ENCODE data around the gene CIP2A. TPM values are rescaled to one million over a fixed set of nuclear protein-coding genes. Genes with fewer than 3 reads are reported as not detected.

Gene CIP2A
- total and polyA plus RNA-seq, 2 of the 4 experiments (the other 2 are of a cell fraction): 8.5 to 27.8 TPM

DNA sequence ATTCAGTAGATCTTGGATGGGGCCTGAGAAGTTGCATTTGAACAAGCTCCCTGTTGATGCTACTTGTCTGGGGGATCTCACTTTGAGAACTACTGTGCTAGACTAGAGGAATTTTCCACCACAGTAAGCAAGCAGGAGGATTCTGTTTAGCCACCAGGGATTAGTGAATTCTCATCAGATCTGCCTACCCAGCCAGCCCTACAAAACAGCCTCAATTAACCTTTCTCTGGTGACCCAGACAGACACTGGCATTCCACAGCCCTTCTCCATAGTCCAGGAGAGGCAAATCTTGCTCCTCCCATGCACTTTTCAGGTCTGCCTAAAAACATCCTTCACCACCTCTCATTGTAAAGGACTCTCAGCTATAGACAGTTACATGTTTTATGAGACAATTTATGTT is 62.1 kb downstream of the CIP2A start:
- no peaks in the 10 kb centered on the region for H4K20me1 ChIP-seq (ENCODE audit: insufficient read depth, low read length)
- H3K9ac ChIP-seq (ENCODE audit: low read depth, low read length): no peak overlapping the region
- DNase-seq (no peak), ATAC-seq (ENCODE audit: low read depth) (no peak)
- H2BK5ac ChIP-seq (ENCODE audit: low read depth, low read length, poor library complexity, severe bottlenecking): no peak overlapping the region
- H3K18ac ChIP-seq (ENCODE audit: low read depth, low read length): no peak overlapping the region
- H3K4ac ChIP-seq (ENCODE audit: low read depth, low read length): no peak overlapping the region
- in situ Hi-C loops (cut with MboI; ENCODE audit: low sequenced_read_pairs) (no loop called here), intact Hi-C loops (cut with micrococcal nuclease) (no loop called here), dilution Hi-C loops (cut with HindIII; ENCODE audit: low sequenced_read_pairs, unreplicated experiment) (no loop called here)
- H4K8ac ChIP-seq (ENCODE audit: low read depth in 2 of 2, low read length in 2 of 2): no peak overlapping the region
- H2AK5ac ChIP-seq (ENCODE audit: low read depth, low read length): no peak overlapping the region
- H3K36me3 ChIP-seq (ENCODE audit: control insufficient read depth, insufficient read depth, low read length): no peaks in the 10 kb centered on the region
- no peak overlapping the region for H2BK15ac ChIP-seq (ENCODE audit: low read depth, low read length)
- H3K79me1 ChIP-seq (ENCODE audit: low read depth in 1 of 2, low read length in 2 of 2): no peaks in the 10 kb centered on the region
- H4K5ac ChIP-seq (ENCODE audit: low read depth, low read length): no peak overlapping the region
- H3K56ac ChIP-seq (ENCODE audit: extremely low read depth, insufficient read depth, low read length): no peak overlapping the region
- H3K23ac ChIP-seq (ENCODE audit: low read depth, low read length): no peak overlapping the region
- POLR2A ChIA-PET (ENCODE audit: unreplicated experiment): no interaction called here
- H3K9me1 ChIP-seq (ENCODE audit: insufficient read depth, low read length): no peaks in the 10 kb centered on the region
- H3K4me3 ChIP-seq (ENCODE audit: insufficient read depth, low read depth, low read length): no peak overlapping the region
- H3K27me3 ChIP-seq (ENCODE audit: control insufficient read depth, insufficient read depth, low read length): no peaks in the 10 kb centered on the region; the same call in 1 of the 2 replicates
- BruUV-seq (replicated peaks): no TSS peak
- TF ChIP-seq NFE2L2 (IDR thresholded peaks at IDR 0.05; ENCODE audit: low read depth, low read length) (no peak), RAD21 (IDR thresholded peaks at IDR 0.05; ENCODE audit: low read length) (no peak), MXI1 (IDR thresholded peaks at IDR 0.05; ENCODE audit: borderline replicate concordance, low read depth, low read length) (no peak), BHLHE40 (IDR thresholded peaks at IDR 0.05; ENCODE audit: low read depth, low read length) (no peak), RCOR1 (IDR thresholded peaks at IDR 0.05; ENCODE audit: insufficient replicate concordance, low read length) (no peak), CHD1 (IDR thresholded peaks at IDR 0.05; ENCODE audit: low read depth, low read length) (no peak), FOS (IDR thresholded peaks at IDR 0.05; ENCODE audit: low read depth, low read length) (no peak), RFX5 (IDR thresholded peaks at IDR 0.05; ENCODE audit: low read depth, low read length) (no peak), CEBPB (IDR thresholded peaks at IDR 0.05; ENCODE audit: low read depth, low read length) (no peak), POLR2A (IDR thresholded peaks at IDR 0.05; ENCODE audit: low read depth, low read length) (no peak), MAZ (IDR thresholded peaks at IDR 0.05; ENCODE audit: borderline replicate concordance, low read depth, low read length) (no peak), CTCF (conservative IDR thresholded peaks at IDR 0.05; ENCODE audit: low read depth, low read length) (no peak), SMC3 (IDR thresholded peaks at IDR 0.05; ENCODE audit: low read depth, low read length) (no peak)
- TF ChIP-seq, protein P1, sequence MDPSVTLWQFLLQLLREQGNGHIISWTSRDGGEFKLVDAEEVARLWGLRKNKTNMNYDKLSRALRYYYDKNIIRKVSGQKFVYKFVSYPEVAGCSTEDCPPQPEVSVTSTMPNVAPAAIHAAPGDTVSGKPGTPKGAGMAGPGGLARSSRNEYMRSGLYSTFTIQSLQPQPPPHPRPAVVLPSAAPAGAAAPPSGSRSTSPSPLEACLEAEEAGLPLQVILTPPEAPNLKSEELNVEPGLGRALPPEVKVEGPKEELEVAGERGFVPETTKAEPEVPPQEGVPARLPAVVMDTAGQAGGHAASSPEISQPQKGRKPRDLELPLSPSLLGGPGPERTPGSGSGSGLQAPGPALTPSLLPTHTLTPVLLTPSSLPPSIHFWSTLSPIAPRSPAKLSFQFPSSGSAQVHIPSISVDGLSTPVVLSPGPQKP (IDR thresholded peaks at IDR 0.05; ENCODE audit: borderline replicate concordance, low read depth, low read length): no peak
- TF ChIP-seq, protein P2, sequence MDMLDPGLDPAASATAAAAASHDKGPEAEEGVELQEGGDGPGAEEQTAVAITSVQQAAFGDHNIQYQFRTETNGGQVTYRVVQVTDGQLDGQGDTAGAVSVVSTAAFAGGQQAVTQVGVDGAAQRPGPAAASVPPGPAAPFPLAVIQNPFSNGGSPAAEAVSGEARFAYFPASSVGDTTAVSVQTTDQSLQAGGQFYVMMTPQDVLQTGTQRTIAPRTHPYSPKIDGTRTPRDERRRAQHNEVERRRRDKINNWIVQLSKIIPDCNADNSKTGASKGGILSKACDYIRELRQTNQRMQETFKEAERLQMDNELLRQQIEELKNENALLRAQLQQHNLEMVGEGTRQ (IDR thresholded peaks at IDR 0.05; ENCODE audit: low read depth, low read length): no peak
- no peak overlapping the region for H2BK20ac ChIP-seq (ENCODE audit: low read depth, low read length)
- H2AK9ac ChIP-seq (replicated peaks; ENCODE audit: low read depth, low read length, poor library complexity): no peak overlapping the region
- no peak overlapping the region for H3K14ac ChIP-seq (replicated peaks; ENCODE audit: low read depth, low read length)
- H2AFZ ChIP-seq (replicated peaks; ENCODE audit: low read length, poor library complexity): no peak overlapping the region
- no peak overlapping the region for H3K4me2 ChIP-seq (ENCODE audit: low read depth, low read length)
- CTCF ChIA-PET: interaction anchor here (0.7 to 1.2 kb wide), 2 partner anchors 14 to 601 kb away, joined by 3 read pairs; no protein-coding TSS in a partner anchor
- H3K27ac ChIP-seq (ENCODE audit: insufficient read depth, low read length): no peak overlapping the region
- no peaks in the 10 kb centered on the region for H3K4me1 ChIP-seq (ENCODE audit: control insufficient read depth, insufficient read depth, low read length)
- H4K91ac ChIP-seq (ENCODE audit: insufficient read depth, low read depth, low read length): no peak overlapping the region
- H2BK120ac ChIP-seq (ENCODE audit: low read depth, low read length): no peak overlapping the region
- no peaks in the 10 kb centered on the region for H3K9me3 ChIP-seq (ENCODE audit: control insufficient read depth, insufficient read depth, low read length)
